ENCODE measurements around the gene CD200R1L. TPM values are rescaled to one million over a fixed set of nuclear protein-coding genes. Genes with fewer than 3 reads are reported as not detected.

The CD200R1L gene
- total RNA-seq, 1 experiment from 2014 or later = not detected

GRCh38 chr3:112791736-112792135 lies 54.9 kb downstream of the CD200R1L start:
- TF ChIP-seq CTCF (conservative IDR thresholded peaks at IDR 0.05) = no peak
- Histone ChIP-seq H3K23ac (ENCODE audit: insufficient read length, low read depth, low read length) (no peak overlapping the region), H2BK5ac (ENCODE audit: insufficient read length, low read length) (no peak overlapping the region), H3K9me3 (ENCODE audit: control insufficient read depth, low read depth, low read length) (no peaks in the 10 kb centered on the region), H3K27ac (ENCODE audit: insufficient read length, low read depth, low read length) (no peak overlapping the region), H4K91ac (ENCODE audit: insufficient read length, low read depth, low read length) (no peak overlapping the region), H3K9ac (ENCODE audit: extremely low read depth, insufficient read length, low read length) (no peak overlapping the region), H3K18ac (ENCODE audit: insufficient read length, low read depth, low read length) (no peak overlapping the region), H4K8ac (replicated peaks; ENCODE audit: insufficient read length, low read depth, low read length) (no peak overlapping the region), H3K56ac (ENCODE audit: insufficient read length, low read depth, low read length) (no peak overlapping the region), H2BK15ac (ENCODE audit: low read depth, low read length) (no peak overlapping the region), H3K79me2 (ENCODE audit: insufficient read depth, low read length) (no peaks in the 10 kb centered on the region), H4K5ac (ENCODE audit: insufficient read length, low read depth, low read length) (no peak overlapping the region), H2BK120ac (ENCODE audit: low read depth, low read length, poor library complexity, severe bottlenecking) (no peak overlapping the region), H3K23me2 (ENCODE audit: insufficient read length, low read depth, low read length, poor library complexity, severe bottlenecking) (no peaks in the 10 kb centered on the region), H2AK5ac (ENCODE audit: insufficient read length, low read length) (no peak overlapping the region), H4K20me1 (ENCODE audit: control insufficient read depth, insufficient read depth, insufficient read length) (no peaks in the 10 kb centered on the region), H2AFZ (ENCODE audit: low read length) (no peak overlapping the region), H3K4me2 (ENCODE audit: insufficient read depth, insufficient read length, low read length) (no peak overlapping the region), H3K14ac (ENCODE audit: insufficient read depth, low read length) (no peak overlapping the region), H3K79me1 (ENCODE audit: insufficient read depth, low read depth, low read length, poor library complexity, severe bottlenecking) (no peaks in the 10 kb centered on the region), H3T11ph (ENCODE audit: low read length) (no peak overlapping the region), H3K4me1 (ENCODE audit: insufficient read depth, low read length) (peaks cover 2% of the 10 kb centered on the region; the same call in 1 of the 2 replicates), H3K4ac (ENCODE audit: low read depth, low read length) (no peak overlapping the region), H2BK12ac (ENCODE audit: insufficient read length, low read depth, low read length) (no peak overlapping the region), H2BK20ac (ENCODE audit: low read depth, low read length, poor library complexity, severe bottlenecking) (no peak overlapping the region), H3K27me3 (ENCODE audit: insufficient read depth, low read length) (no peaks in the 10 kb centered on the region)
- Mint-ChIP-seq H3K4me1 (peaks cover 15 to 24% of the 10 kb centered on the region in 2 experiments), H3K9me3 (peaks cover 14 to 20% of the 10 kb centered on the region in 2 experiments; a peak in 4 of 5 replicates), H3K36me3 (ENCODE audit: insufficient read depth in 1 of 3, low read depth in 3 of 3) (peaks cover 8 to 23% (median 11%) of the 10 kb centered on the region in 3 experiments), H3K27ac (no peak overlapping the region), H3K4me3 (no peak overlapping the region), H3K27me3 (ENCODE audit: low read depth) (peaks cover 1% of the 10 kb centered on the region; the same call in 1 of the 2 replicates)
- WGBS (ENCODE audit: extremely low coverage, insufficient read length, low lambda C conversion rate) = no CpG with 5 or more reads among the region's 2 CpGs
- no peak for DNase-seq
